HG03342 (cell line): ENCODE results near the gene ZNF74.
"Not testable (repeated sequence)": the region's sequence is repeated elsewhere in the genome, so short reads cannot be mapped to it uniquely, and the experiment has no call there.

Source experiments
- ATAC-seq: cut with Tn5 transposase; IDR thresholded peaks from one replicate; pipeline ENCODE4 v1.9.1; 2021; ENCODE audit warnings: mild to moderate bottlenecking, moderate library complexity; ENCODE audit not compliant: unreplicated experiment

The ZNF74 gene

DNA sequence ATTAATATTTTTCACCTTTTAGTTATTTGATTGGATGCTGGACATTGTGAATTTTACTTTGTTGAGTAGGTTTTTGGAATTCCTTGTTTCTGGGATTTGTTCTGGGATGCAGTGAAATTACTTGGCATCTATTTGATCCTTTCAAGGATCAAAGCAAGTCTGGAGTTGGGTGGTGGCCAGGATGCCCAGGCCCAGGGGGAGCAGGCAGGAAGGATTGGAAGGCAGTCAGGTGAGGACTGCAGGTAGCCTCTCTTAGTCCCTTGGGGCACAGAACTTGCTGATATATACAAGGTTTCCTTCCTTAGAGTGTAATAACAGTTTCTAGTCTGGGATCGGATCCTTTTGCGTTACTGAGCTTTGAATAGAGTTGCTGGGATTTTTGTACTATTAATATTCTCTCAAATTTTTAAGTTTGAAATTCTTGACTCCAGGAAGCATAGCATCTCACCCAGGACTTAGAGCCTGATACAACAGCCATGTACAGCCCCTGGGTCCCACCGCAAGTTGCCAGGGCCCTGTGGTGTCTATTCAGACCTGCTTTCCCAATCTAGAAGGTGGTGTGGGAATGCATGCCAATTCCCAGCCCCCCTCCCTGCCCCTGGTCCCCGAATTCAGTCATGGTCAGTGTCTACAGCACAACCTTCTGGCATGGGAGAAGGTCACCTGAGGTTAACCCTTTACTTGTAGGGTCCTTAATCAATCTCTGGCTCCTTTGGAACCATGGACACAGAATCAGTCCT is 6.1 kb downstream of the ZNF74 start:
- no peak for ATAC-seq

DNA sequence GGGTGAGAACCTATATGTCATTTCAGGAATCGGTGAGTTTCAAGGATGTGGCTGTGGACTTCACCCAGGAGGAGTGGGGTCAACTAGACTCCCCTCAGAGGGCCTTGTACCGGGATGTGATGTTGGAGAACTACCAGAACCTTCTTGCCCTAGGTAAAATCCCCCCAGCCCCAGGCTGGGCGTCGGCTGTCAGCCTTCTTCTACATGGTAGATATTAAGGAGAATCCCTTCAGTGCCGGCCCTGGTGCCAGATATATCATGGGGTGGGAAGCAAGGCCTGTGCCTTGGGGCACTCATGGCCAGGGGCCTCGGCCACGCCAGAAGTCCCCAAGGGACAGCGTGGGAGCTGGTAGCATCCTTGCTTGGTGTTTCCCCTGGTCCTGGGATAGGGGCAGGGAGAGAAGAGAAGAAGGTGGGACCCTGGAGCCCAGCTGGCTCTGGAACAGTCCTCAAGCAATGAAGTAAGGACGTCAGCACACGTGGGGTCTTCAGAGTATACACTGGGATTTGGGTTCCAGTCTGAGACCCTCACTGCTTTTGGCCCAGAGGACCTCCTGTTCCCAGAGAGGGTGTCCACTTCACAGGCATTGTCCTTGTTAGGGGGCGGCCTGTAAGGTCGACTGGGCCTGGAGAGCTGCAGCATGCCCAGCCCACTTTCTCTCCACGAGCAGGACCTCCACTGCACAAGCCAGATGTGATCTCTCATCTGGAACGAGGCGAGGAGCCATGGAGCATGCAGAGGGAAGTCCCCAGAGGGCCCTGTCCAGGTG is 6.8 kb downstream of the ZNF74 start:
- no peak for ATAC-seq

DNA sequence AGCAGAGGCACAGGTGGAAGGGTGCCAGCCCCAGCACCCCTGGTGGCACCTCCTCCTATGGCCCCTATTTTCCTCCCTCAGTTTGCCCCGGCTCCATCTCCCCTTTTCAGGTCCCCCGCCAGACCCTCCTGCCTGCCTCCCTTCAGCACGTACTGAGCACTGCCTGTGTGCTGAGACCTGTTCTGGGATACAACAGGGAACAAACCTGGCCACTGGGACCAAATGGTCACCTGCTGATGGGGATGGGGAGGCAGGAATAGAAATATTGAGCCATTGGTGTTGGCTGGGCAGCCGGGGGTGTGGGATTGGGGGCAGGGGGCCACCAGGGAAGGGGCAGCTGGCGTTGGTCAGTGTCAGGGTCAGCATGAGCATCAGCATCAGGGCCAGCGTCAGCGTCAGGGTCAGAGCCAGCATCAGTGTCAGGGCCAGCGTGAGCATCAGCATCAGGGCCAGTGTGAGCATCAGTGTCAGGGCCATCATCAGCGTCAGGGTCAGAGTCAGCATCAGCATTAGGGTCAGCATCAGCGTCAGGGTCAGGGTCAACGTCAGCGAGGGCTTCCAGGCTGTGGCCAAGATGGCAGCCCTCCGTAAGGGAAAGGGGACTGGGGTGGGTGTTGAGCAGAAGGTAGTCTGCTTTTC is 7.5 kb downstream of the ZNF74 start:
- ATAC-seq: no peak

DNA sequence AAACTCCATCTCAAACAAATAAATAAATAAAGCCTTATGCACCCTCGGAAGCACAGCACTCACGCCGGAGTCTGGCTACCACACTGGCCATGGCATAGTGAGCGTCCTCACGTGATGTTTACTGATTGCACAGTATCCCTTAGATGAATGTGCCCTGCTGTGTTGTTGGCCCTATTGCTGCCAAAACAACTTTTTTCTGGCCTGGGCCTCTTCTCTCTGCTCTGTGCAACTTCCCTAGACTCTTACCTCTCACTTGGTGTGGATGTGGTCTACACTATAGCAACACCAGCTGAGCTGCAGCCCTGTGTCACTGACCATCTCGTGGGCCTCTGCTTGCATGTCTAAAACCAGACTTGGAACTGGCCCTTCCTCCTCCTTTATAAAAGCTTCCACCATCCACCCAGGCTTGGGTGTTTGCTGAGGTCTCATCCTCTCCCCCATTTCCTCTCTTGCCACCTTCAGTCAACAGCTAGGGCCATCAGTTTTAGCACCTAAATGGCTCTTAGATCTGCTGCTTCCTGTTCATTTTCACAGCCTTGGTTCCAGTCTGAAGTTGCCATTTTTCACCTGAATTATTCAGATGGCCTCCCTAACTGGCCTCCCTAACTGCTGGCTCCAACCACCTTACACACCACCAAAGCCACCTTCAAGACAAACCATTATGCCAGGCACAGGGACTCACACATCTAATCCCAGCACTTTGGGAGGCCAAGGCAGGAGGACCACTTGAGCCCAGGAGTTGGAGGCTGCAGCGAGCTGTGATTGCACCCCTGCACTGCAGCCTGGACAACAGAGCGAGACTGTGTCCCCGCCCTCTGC is 9.2 kb downstream of the ZNF74 start:
- ATAC-seq: no peak

DNA sequence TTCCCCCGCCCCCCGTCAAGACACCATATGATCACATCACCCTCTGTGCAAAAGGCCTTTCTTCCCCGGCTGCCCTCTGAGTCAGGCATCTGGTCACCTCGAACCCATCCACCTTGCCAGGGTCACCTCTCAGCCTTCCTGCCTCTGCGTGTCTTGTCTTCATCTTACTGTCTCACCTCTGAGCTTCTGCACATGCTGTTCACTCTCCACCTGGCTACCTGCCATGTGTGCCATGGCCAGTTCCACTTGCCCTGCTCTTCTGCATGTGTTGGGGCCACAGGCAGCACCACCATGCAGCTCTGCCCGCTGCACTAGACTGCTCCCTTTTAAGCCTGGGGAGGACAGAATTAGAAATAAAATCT is 9.8 kb downstream of the ZNF74 start:
- no peak for ATAC-seq

DNA sequence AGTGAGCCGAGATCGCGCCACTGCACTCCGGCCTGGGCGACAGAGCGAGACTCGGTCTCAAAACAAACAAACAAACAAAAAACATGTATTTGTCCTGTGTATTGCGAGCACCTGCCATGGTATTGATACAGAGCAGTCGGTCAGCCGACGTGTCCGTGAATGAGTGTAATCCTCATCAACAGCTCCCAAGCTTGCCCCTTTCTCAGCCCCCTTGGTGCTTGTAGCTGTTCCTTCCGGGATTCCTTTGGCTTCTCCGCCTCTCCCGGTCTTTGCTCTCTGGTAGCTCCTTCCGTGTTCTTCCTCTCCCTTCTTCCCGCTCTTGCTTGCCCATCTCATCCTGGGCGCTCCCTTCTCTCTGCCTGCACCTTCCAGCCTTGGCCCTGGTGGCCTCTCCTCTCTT is 10.9 kb downstream of the ZNF74 start:
- ATAC-seq: no peak

DNA sequence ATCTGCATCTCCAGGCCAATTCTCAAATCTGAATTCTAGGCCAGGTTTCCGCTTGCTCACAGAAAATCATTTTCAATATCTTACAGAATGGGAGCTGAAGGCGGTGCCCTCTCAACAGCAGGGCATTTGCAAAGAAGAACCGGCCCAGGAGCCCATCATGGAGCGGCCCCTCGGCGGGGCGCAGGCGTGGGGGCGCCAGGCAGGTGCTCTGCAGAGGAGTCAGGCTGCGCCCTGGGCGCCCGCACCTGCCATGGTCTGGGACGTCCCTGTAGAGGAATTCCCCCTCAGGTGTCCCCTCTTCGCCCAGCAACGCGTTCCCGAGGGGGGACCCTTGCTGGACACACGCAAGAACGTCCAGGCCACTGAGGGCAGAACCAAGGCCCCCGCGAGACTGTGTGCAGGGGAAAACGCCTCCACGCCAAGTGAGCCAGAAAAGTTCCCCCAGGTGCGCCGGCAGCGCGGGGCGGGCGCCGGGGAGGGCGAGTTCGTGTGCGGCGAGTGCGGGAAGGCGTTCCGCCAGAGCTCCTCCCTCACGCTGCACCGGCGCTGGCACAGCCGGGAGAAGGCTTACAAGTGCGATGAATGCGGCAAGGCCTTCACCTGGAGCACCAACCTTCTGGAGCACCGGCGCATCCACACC is 11.5 kb downstream of the ZNF74 start:
- no peak for ATAC-seq

DNA sequence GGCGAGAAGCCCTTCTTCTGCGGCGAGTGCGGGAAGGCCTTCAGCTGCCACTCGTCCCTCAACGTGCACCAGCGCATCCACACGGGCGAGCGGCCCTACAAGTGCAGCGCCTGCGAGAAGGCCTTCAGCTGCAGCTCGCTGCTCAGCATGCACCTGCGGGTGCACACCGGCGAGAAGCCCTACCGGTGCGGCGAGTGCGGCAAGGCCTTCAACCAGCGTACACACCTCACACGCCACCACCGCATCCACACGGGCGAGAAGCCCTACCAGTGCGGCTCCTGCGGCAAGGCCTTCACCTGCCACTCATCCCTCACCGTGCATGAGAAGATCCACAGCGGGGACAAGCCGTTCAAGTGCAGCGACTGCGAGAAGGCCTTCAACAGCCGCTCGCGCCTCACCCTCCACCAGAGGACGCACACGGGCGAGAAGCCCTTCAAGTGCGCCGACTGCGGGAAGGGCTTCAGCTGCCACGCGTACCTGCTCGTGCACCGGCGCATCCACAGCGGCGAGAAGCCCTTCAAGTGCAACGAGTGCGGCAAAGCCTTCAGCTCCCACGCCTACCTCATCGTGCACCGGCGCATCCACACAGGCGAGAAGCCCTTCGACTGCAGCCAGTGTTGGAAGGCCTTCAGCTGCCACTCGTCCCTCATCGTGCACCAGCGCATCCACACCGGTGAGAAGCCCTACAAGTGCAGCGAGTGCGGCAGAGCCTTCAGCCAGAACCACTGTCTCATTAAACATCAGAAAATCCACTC is 12.2 kb downstream of the ZNF74 start:
- no peak for ATAC-seq

DNA sequence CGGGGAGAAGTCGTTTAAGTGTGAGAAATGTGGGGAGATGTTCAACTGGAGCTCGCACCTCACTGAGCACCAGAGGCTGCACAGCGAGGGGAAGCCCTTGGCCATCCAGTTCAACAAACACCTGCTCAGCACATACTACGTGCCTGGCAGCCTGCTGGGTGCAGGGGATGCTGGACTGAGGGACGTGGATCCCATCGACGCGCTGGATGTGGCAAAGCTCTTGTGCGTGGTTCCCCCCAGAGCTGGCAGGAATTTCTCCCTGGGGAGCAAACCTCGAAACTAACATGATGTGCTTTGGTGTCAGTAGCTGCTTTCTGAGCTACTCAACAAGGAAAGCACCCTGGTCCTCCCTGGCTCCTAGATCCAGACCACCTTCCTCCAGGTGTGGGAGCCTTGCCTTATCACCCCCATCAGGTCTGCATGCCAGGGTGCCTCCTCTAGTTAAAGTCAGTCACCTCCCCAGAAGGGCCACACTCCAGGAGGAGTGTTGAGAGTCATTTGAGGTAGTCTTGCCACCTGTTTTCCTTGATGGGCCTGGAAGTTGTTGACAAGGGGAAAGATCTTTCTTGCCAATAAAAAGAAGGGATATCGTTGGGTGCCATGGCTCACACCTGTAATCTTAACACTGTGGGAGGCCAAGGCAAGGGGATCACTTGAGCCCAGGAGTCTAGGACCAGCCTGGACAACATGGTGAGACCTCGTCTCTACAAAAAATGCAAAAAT is 12.9 kb downstream of the ZNF74 start:
- ATAC-seq: no peak

DNA sequence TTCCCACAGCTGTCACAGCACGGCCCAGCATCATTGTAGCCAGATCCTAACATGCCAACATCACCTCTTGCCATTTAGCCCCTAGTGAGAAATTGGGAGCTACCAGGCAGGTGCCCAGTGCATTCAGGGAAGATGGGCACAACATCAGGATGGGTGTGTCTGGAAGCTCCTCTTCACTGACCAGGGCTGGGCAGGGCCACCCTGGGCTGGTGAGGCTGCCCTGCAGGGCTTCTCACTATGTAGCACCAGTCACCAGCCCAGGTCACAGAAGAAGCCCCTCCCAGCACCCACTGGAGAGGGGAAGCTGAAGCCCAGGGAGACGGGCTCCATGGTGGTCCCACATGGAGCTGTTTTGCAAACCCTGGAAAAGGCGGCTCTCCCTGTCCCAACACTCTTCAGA is 13.9 kb downstream of the ZNF74 start:
- no peak for ATAC-seq

DNA sequence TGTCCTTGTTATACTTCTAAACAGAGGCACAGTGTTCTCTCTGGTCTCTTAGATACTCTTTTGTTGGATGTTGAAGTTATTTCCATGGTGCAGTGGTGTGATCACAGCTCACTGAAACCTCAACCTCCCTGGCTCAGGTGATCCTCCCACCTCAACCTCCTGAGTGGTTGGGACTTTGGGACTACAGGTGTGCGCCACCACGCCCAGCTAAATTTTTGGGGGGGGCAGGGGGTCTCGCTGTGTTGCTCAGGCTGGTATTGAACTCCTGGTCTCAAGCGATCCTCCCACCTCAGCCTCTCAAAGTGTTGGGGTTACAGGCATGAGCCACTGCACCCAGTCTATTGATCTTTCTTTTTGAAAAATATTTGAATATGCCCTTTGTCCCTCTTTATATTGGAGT is 14.9 kb downstream of the ZNF74 start:
- no peak for ATAC-seq

DNA sequence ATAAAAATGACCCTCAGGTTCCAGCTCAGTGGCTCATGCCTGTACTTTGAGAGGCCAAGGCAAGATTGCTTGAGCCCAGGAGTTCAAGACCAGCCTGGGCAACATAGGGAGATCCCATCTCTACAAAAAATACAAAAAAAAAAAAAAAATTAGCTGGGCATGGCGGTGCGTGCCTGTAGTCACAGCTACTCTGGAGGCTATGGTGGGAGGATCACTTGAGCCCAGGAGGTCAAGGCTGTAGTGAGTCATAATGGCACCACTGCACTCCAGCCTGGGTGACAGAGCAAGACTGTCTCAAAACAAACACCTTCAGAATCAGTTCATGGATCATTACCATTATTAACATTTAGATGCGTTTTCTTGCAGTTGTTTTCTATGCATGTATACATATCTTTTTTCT is 15.4 kb downstream of the ZNF74 start:
- not testable (repeated sequence) for ATAC-seq

DNA sequence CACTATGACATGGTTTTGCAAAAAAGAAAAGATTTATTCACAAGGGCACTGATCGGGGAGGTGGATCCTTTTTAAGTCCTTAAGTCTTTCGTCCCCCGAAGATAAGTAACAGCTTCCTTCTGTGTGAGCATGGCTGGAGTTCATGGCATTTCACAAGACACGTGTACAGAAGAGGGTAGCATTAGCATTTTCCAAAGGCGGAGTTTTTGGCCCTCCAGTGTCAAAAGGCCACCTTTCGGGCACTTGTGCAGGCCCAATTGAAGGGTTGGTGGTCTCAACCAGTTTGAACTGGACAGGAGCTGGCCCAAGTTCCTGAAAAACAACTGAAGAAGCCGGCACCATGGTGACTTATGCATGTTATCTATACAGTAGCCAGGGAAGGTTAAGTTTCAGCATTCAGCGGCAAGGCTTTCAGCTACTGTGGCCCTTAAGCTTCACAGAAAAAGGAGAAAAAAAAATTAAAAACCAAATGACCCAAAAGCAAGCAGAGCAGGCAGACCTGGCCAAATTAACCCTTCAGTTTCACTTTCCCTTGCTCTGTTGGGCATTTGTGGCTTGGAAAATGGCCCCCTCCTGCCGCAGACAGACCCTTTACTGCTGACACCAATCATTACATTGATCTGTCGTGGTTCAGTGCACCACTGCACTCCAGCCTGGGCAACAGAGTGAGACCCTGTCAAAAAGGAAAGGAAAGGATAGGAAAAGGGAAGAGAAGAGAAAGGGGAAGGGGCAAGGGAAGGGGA is 18.7 kb downstream of the ZNF74 start:
- no peak for ATAC-seq

DNA sequence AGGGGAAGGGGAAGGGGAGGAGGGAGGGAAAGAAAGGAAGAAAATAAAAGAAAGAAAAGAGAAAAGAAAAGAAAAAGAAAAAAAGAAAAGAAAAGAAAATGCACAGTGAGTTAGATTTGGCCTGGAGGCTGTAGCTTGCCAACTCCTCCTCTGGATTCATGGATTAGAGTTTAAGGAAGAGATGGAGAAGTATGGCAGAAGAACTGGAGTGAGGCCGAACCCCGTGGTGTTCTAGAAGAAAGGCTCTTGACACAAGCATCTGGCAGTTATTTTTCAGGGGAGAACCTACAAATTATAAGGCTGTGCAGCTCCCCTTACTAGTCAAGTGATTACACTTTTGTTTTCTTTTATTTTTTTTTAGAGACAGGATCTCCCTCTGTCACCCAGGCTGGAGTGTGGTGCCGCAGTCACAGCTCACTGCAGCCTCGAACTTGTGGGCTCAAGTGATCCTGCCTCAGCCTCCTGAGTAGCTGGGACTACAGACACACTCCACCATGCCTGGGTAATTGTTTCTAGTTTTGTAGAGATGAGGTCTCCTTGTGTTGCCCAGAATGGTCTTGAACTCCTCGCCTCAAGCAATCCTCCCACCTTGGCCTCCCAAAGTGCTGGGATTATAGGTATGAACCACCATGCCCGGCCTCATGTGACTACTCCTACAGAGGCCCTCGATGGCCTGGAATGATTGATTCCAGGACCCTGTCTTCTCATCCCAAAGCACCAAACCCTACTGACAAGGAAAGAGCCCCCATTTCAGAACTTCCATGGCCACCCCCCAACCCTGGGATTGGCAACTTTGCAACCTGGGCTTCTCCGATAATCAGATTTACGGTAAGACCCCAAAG is 19.5 kb downstream of the ZNF74 start:
- no peak for ATAC-seq

DNA sequence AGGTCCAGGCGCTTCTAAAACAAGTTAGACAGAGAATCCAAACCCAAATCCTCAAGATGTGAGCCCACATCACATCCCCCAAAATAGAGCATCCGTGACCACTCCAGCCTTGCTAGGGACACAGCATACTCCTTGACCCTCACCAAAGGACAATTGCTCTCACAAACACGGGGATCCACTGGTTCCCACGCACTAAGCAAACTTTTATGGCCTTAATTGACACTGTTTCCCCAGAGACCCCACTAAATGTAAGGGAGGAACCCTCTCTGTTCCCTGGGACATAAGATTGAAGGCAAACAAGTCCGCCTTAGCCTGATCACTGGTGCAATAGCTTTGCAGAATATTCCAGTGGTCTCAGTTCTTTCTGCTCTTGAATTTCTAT is 20.1 kb downstream of the ZNF74 start:
- ATAC-seq: no peak

DNA sequence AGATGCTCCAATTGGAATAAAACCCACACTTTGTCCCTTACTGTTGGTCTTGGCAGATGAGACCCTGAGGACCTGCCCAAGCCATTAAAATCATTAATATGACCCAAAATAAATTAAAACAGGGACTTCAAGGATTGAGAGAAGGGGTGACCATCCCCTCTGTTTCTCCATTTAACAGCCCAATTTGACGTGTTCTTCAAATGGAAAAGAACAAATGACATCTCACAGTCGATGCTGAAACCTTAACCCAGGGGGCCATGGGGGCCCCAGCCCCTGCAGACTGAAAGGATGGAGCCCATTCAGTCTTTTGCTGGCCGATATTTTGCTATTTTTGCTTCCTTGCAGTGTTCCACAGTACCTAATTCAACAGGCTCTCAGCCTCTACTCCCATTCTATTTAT is 20.5 kb downstream of the ZNF74 start:
- no peak for ATAC-seq

DNA sequence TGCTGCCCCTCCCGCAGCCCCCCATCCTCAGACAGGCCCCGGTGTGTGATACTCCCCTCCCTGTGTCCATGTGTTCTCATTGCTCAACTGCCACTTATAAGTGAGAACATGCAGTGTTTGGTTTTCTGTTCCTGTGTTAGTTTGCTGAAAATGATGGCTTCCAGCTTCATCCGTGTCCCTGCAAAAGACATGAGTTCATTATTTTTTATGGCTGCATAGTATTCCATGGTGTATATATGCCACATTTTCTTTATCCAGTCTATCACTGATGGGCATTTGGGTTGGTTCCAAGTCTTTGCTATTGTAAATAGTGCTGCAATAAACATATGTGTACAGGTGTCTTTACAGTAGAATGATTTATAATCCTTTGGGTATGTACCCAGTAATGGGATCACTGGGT is 21.3 kb downstream of the ZNF74 start:
- ATAC-seq: not testable (repeated sequence)

DNA sequence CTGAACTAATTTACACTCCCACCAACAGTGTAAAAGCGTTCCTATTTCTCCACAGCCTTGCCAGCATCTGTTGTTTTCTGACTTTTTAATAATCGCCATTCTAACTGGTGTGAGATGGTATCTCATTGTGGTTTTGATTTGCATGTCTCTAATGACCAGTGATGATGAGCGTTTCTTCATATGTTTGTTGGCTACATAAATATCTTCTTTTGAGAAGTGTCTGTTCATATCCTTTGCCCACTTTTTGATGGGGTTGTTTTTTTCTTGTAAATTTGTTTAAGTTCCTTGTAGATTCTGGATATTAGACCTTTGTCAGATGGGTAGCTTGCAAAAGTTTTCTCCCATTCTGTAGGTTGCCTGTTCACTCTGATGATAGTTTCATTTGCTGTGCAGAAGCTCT is 21.7 kb downstream of the ZNF74 start:
- ATAC-seq: not testable (repeated sequence)
